Trophoblast cell (in vitro differentiated cells and primary cell): ENCODE data around the gene ARHGEF26.

ENCODE experiments used
- DNase-seq, 2 donors: peaks; one replicate each; pipeline ENCODE4 v3.0.0-alpha.2; 2016
- H2AFZ ChIP-seq: 2 replicates; pipeline ENCODE4 v1.6.1; 2013; ENCODE audit warnings: low read length, moderate library complexity, mild to moderate bottlenecking; ENCODE audit not compliant: insufficient read depth, poor library complexity
- H2AK5ac ChIP-seq: 2 replicates; pipeline ENCODE4 v1.6.1; 2013; ENCODE audit warnings: mild to moderate bottlenecking, low read length
- H2BK120ac ChIP-seq: 2 replicates; pipeline ENCODE4 v1.6.1; 2013; ENCODE audit warnings: low read length, mild to moderate bottlenecking, moderate library complexity; ENCODE audit not compliant: insufficient read depth, poor library complexity
- H2BK12ac ChIP-seq: 2 replicates; pipeline ENCODE4 v1.6.1; 2013; ENCODE audit warnings: mild to moderate bottlenecking, low read length, moderate library complexity
- H2BK5ac ChIP-seq: 2 replicates; pipeline ENCODE4 v1.6.1; 2013; ENCODE audit warnings: low read length, low read depth, moderate library complexity, mild to moderate bottlenecking; ENCODE audit not compliant: poor library complexity
- H3K14ac ChIP-seq: 2 replicates; pipeline ENCODE4 v1.6.1; 2013; ENCODE audit warnings: mild to moderate bottlenecking, low read length
- H3K18ac ChIP-seq: 2 replicates; pipeline ENCODE4 v1.6.1; 2013; ENCODE audit warnings: mild to moderate bottlenecking, low read length
- H3K23ac ChIP-seq: 2 replicates; pipeline ENCODE4 v1.6.1; 2013; ENCODE audit warnings: low read length
- H3K27ac ChIP-seq: 2 replicates; pipeline ENCODE4 v1.5.1; 2013; ENCODE audit warnings: low read depth, mild to moderate bottlenecking, inconsistent platforms, low read length, moderate library complexity
- H3K27me3 ChIP-seq: 2 replicates; pipeline ENCODE4 v1.6.1; 2013; ENCODE audit warnings: inconsistent platforms, mild to moderate bottlenecking, low read length, moderate library complexity; ENCODE audit not compliant: insufficient read depth
- H3K36me3 ChIP-seq, 2 experiments: 1 replicate in 1 of 2; 2 replicates in 1 of 2; pipeline ENCODE4 v1.6.1; 2013; ENCODE audit warnings: low read length in 2 of 2, mild to moderate bottlenecking in 2 of 2, moderate library complexity in 1 of 2; ENCODE audit not compliant: insufficient read depth in 2 of 2, control insufficient read depth in 1 of 2
- H3K4ac ChIP-seq: 2 replicates; pipeline ENCODE4 v1.6.1; 2013; ENCODE audit warnings: low read depth, mild to moderate bottlenecking, low read length, moderate library complexity
- H3K4me1 ChIP-seq, 2 experiments: 1 replicate in 1 of 2; 2 replicates in 1 of 2; pipeline ENCODE4 v1.6.1; 2013; ENCODE audit warnings: low read length in 2 of 2, mild to moderate bottlenecking in 2 of 2, moderate library complexity in 1 of 2; ENCODE audit not compliant: insufficient read depth in 2 of 2, control insufficient read depth in 1 of 2
- H3K4me2 ChIP-seq: 2 replicates; pipeline ENCODE4 v1.6.1; 2013; ENCODE audit warnings: inconsistent platforms, mild to moderate bottlenecking, low read length, moderate library complexity
- H3K4me3 ChIP-seq: 2 replicates; pipeline ENCODE4 v1.5.1; 2013; ENCODE audit warnings: mild to moderate bottlenecking, low read depth, low read length, inconsistent platforms
- H3K79me1 ChIP-seq: one replicate; pipeline ENCODE4 v1.6.1; 2013; ENCODE audit warnings: low read length
- H3K79me2 ChIP-seq: 2 replicates; pipeline ENCODE4 v1.6.1; 2013; ENCODE audit warnings: low read length, mild to moderate bottlenecking; ENCODE audit not compliant: control insufficient read depth, insufficient read depth, poor library complexity
- H3K9ac ChIP-seq: 2 replicates; pipeline ENCODE4 v1.6.1; 2013; ENCODE audit warnings: mild to moderate bottlenecking, low read length
- H3K9me3 ChIP-seq: 2 replicates; pipeline ENCODE4 v1.6.1; 2013; ENCODE audit warnings: low read depth, mild to moderate bottlenecking, control low read depth, inconsistent platforms, low read length; ENCODE audit not compliant: insufficient read depth
- H4K12ac ChIP-seq: 2 replicates; pipeline ENCODE4 v1.6.1; 2013; ENCODE audit warnings: low read depth, mild to moderate bottlenecking, low read length, moderate library complexity
- H4K8ac ChIP-seq: 2 replicates; pipeline ENCODE4 v1.6.1; 2013; ENCODE audit warnings: low read depth, mild to moderate bottlenecking, low read length, moderate library complexity
- H4K91ac ChIP-seq: one replicate; pipeline ENCODE4 v1.6.1; 2013; ENCODE audit warnings: low read depth, mild to moderate bottlenecking, low read length, moderate library complexity
- WGBS: extraction: QIAGEN DNeasy Blood & Tissue Kit; methylation state at CpG from one replicate; pipeline ENCODE4 v1.1.7; 2013; ENCODE audit warnings: missing lambda C conversion rate; ENCODE audit not compliant: insufficient read length, insufficient coverage; ENCODE audit errors: extremely low coverage; 5-methylcytosine and 5-hydroxymethylcytosine counted together

ARHGEF26 gene

DNA sequence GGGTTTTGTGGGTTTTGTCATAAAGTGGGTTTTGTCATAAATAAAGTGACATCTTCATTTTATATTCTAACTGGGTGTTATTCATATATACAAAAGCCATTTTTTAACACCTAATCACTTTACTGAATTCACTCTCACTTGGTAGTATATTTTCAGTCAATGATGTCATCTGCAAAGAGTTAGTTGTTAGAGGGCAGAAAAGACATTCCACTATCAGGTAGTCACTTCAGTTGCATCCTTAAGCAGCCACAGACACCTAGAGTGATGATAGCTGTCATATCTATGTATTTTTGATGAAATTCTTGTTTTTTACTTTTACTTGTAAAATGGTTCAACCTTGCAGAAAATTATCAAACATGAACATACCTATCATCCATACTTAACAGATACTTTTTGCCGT is 114.1 kb downstream of the ARHGEF26 start:
- H3K9me3 ChIP-seq = no peaks in the 10 kb centered on the region
- H2AFZ ChIP-seq = no peak overlapping the region
- H3K14ac ChIP-seq = no peak overlapping the region
- no peak overlapping the region for H4K8ac ChIP-seq
- H3K27ac ChIP-seq = no peak overlapping the region
- no CpG with 5 or more reads among the region's 1 CpG for WGBS
- no peak overlapping the region for H3K4me2 ChIP-seq
- H2BK5ac ChIP-seq = no peak overlapping the region
- no peaks in the 10 kb centered on the region for H3K27me3 ChIP-seq
- no peak overlapping the region for H3K9ac ChIP-seq
- peaks cover 1% of the 10 kb centered on the region for H3K79me1 ChIP-seq
- H2AK5ac ChIP-seq = no peak overlapping the region
- H3K79me2 ChIP-seq = no peaks in the 10 kb centered on the region
- H4K12ac ChIP-seq = no peak overlapping the region
- no peaks in the 10 kb centered on the region for H3K36me3 ChIP-seq
- no peak overlapping the region for H3K18ac ChIP-seq
- H4K91ac ChIP-seq = no peak overlapping the region
- no peak overlapping the region for H2BK12ac ChIP-seq
- H3K4ac ChIP-seq = no peak overlapping the region
- H3K23ac ChIP-seq = no peak overlapping the region
- H2BK120ac ChIP-seq = no peak overlapping the region
- H3K4me3 ChIP-seq = no peak overlapping the region
- H3K4me1 ChIP-seq = peaks cover 0 to 2% of the 10 kb centered on the region in 2 experiments
- DNase-seq = peak in 1 of 2 donors; percentile 63

DNA sequence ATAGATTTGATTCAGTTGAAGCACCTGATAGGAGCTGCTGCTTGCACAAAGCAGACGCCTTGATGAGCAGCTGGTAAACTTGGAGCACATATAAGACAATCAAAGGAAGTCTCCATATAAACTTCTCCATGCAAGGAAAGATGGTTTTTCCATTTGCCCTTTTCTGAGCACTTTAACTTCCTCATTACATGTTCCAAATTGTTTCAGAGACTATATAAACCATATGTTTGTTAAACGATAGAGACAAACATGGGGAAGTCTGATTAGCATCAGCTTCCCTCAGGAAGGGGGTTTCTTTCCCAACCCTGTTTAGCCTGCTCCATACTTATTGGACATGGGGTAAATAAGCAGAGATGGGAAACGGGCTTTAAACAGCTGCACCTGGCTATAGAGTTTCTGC is 115.1 kb downstream of the ARHGEF26 start:
- Histone ChIP-seq H4K91ac (no peak overlapping the region), H3K4me1 (peaks cover 4 to 6% of the 10 kb centered on the region in 2 experiments), H3K4me2 (no peak overlapping the region), H3K9ac (no peak overlapping the region), H2BK12ac (no peak overlapping the region), H2BK120ac (no peak overlapping the region), H3K27ac (no peak overlapping the region), H3K79me2 (no peaks in the 10 kb centered on the region), H3K14ac (no peak overlapping the region), H3K4ac (no peak overlapping the region), H3K23ac (no peak overlapping the region), H4K8ac (no peak overlapping the region), H3K4me3 (no peak overlapping the region), H3K9me3 (no peaks in the 10 kb centered on the region), H2BK5ac (no peak overlapping the region), H2AK5ac (no peak overlapping the region), H4K12ac (no peak overlapping the region), H2AFZ (no peak overlapping the region), H3K36me3 (no peaks in the 10 kb centered on the region), H3K27me3 (no peaks in the 10 kb centered on the region), H3K79me1 (peaks cover 4% of the 10 kb centered on the region), H3K18ac (no peak overlapping the region)
- no peak for DNase-seq
- no CpG with 5 or more reads among the region's 3 CpGs for WGBS

DNA sequence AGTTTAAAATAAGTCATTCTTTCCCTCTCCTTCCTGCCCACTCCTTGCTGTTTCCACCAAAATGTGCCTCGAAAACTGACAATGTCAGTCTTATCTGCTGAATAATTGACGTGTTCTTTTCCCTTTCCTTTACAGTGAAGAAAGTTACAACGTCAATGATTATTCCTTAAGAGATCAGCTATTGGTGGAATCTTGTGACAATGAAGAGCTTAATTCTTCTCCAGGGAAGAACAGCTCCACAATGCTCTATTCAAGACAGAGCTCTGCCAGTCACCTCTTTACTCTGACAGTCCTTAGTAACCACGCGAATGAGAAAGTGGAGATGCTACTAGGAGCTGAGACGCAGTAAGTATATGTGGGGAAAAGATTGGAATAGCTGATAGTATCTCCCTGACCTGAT is 119.0 kb downstream of the ARHGEF26 start:
- Histone ChIP-seq H3K36me3 (no peaks in the 10 kb centered on the region), H3K27ac (no peak overlapping the region), H3K4ac (no peak overlapping the region), H4K91ac (no peak overlapping the region), H2AK5ac (no peak overlapping the region), H4K12ac (no peak overlapping the region), H3K79me1 (peaks cover 4% of the 10 kb centered on the region), H3K9ac (no peak overlapping the region), H2BK120ac (no peak overlapping the region), H3K23ac (no peak overlapping the region), H4K8ac (no peak overlapping the region), H3K14ac (no peak overlapping the region), H2BK5ac (no peak overlapping the region), H3K18ac (no peak overlapping the region), H3K4me1 (peaks cover 6 to 11% of the 10 kb centered on the region in 2 experiments), H3K9me3 (no peaks in the 10 kb centered on the region), H2AFZ (no peak overlapping the region), H2BK12ac (no peak overlapping the region), H3K4me2 (no peak overlapping the region), H3K79me2 (no peaks in the 10 kb centered on the region), H3K4me3 (no peak overlapping the region), H3K27me3 (no peaks in the 10 kb centered on the region)
- no CpG with 5 or more reads among the region's 6 CpGs for WGBS
- DNase-seq = no peak

DNA sequence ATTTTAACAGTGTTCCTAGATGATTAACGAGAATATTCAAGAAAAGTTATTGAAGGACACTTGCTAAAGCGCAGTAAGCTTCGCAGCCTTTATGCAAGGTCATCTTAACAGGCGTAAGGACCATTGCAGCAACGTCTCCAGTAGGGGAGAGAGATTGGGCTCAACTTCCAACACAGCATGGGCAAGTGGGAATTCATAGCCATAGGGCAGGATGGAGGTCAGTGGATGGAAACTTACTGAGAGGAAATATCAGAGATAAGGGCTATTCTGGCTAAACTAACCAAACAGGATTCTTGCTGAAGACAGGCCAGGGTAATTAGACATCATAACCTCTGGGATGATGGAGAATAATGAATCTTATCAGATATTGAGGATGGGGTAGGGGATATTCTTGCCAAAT is 120.3 kb downstream of the ARHGEF26 start:
- Histone ChIP-seq H2BK12ac (no peak overlapping the region), H2BK5ac (no peak overlapping the region), H3K36me3 (no peaks in the 10 kb centered on the region), H3K18ac (no peak overlapping the region), H4K8ac (no peak overlapping the region), H3K14ac (no peak overlapping the region), H3K9me3 (no peaks in the 10 kb centered on the region), H3K79me2 (no peaks in the 10 kb centered on the region), H3K27ac (no peak overlapping the region), H4K91ac (no peak overlapping the region), H2AFZ (no peak overlapping the region), H3K9ac (no peak overlapping the region), H3K4me3 (no peak overlapping the region), H2BK120ac (no peak overlapping the region), H2AK5ac (no peak overlapping the region), H3K23ac (no peak overlapping the region), H3K27me3 (no peaks in the 10 kb centered on the region), H3K4me1 (peaks cover 6 to 11% of the 10 kb centered on the region in 2 experiments), H3K4me2 (no peak overlapping the region), H3K4ac (no peak overlapping the region), H4K12ac (no peak overlapping the region), H3K79me1 (peaks cover 4% of the 10 kb centered on the region)
- WGBS = no CpG with 5 or more reads among the region's 5 CpGs
- DNase-seq = peak; percentile 43 to 73
